Colon (tissue), 2 donors: Measurements from ENCODE around the gene PZP.
"Not testable (repeated sequence)": the region's sequence is repeated elsewhere in the genome, so short reads cannot be mapped to it uniquely, and the experiment has no call there.

Source experiments
- FAIRE-seq: peaks from 2 replicates; lab custom pipeline; 2012; peaks lifted over from hg19 to GRCh38; lab: Jason Lieb, UNC
- donor health status: control.
- donor health status: control.

The PZP gene

DNA sequence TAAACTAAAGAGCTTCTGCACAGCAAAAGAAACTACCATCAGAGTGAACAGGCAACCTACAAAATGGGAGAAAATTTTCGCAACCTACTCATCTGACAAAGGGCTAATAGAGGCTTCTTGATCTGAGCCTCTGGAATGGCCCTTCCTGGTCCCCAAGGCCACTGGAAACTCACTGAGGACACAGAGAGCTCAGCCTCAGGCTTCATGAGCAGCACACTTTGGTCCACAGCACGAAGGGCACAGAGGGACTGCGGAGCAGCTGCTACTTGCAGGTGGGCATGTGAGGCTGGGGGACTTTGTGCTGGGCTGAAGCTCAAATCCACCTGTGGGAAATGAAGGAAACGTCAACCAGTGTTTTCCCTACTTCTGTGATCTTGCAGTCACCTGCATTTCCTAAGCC is 27.4 kb downstream of the PZP start:
- no peak for FAIRE-seq

DNA sequence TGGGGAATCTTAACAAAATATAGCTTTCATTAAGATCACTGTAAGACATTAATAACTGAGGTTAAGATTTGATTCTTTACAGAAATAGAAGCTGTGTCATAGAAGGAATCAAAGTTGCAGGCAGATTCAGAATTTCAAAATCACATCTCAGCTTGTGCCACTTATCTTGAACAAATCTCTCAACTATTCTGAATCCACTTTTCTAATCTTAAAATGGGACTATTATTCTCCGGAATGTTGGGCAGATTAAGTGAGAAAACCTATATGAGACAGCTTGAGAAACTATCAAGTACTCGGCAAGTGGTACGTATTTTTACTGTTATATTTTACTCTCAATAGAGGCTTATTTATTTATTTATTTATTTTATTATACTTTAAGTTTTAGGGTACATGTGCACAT is 28.4 kb downstream of the PZP start:
- no peak for FAIRE-seq

DNA sequence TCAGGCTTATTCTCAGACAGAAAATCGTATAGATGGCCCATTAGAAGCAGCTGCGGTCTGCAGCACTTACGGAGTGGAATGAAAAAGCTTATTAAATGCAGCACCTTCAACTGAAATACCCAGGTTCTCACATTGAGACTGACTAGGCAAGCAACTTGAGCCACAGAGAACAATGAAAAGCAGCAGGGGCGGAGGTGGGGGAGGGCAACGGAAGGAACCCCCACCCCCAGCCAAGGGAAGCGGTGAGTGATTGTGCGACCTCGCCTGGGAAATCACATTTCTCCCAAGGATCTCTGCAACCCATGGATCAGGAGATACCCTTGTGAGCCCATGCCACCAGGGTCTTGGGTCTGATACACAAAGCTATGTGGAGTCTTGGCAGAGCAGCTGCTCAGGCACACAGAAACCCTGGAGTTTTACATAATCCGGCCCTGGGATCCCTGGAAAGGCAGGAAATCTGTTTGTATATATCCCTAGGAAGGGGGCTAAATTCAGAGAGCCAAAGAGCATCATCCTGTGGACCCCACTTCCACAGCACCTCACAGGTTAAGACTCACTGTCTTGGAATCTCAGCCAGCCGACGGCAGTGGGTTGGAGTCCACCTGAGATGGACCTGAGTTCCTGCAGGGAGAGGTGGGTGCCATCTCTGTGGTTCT is 38.1 kb downstream of the PZP start:
- no peak for FAIRE-seq

DNA sequence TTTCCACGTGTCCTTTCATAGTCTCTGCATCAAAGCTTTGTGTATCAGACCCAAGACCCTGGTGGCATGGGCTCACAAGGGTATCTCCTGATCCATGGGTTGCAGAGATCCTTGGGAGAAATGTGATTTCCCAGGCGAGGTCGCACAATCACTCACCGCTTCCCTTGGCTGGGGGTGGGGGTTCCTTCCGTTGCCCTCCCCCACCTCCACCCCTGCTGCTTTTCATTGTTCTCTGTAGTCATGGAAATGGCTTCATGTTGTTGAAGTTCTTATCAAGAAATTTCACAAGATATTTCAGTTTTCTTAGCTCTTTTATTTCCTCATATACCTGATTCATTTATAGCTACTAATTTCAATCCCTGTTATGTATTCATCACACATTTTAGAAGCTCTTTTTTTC is 40.9 kb downstream of the PZP start:
- FAIRE-seq, result not testable (repeated sequence)

DNA sequence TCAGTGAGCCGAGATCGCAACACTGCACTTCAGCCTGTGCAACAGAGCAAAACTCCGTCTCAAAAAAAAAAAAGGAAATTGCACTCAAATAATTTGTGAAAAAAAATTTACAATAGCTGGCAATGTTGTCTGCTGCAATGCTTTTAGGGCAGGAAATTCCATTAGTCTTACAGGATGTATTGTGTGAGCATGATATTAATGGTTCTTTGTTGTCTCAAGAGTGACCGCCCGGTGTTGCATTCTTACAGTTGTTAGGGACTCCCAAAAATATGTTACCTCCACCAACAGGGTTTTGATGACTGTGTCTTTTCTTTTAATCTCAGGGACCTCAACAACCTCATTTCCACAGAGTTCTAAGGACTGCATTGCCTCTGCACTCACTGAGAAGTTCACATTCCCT is 44.8 kb downstream of the PZP start:
- FAIRE-seq, result no peak

DNA sequence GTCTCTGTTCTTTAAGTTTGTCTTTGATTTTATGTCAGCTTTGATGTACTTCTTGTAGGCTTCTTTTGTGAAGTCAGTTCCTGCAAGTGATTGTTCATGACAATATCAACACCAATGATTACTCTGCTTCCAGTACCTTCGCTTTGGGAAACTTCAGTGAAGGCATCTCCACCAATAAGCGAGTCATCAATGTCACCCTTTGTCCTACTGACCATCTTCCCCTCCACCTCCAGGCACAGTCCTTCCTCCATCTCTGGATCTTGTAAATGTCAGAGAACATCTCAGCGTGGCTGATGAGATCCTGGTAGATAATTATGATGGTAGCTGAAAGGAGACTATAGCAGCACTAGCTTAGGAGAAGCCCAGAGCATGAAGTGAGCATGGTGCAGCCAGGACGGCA is 52.1 kb downstream of the PZP start:
- FAIRE-seq, result no peak

DNA sequence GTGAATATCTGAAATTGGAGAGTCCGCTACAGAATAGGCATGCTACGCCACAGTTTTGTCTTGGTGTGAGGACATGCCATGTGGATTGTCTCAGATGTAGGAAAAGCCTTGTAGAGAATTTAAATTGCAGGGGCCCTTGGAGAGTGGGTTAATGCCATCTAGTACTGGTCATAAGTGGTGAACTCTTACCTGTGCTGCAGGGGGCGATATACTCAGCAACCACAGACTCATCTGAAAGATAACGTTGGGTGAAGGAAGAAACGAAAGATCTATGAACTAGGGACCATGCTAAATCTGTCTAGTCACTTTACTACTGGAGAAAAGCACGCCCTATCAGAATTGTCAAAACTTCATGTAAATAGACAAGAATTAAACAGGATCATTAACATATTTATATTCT is 58.8 kb downstream of the PZP start:
- no peak for FAIRE-seq

- no peak for FAIRE-seq
Observed at GRCh38 chr12:9148926-9149325, 59.3 kb downstream of the PZP start.

GRCh38 chr12:9147461-9147860 is 60.7 kb downstream of the PZP start:
- FAIRE-seq, result no peak

DNA sequence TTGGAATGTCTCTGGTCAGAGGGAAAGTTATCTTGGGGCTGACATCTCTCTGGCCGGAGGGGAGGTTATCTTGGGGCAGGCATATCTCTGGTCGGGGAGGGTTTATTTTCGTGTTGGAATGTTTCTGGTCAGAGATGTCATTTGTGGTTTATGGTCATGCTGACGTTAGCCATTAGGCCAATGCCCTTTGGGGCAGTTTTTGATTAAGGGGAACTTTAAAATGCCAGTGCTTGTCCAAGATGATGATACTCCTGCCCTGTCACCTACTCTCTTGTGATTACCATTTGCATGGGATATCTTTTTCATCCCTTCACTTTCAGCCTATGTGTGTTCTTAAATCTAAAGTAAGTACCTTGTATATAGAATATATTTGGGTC is 63.5 kb downstream of the PZP start:
- FAIRE-seq, result no peak

DNA sequence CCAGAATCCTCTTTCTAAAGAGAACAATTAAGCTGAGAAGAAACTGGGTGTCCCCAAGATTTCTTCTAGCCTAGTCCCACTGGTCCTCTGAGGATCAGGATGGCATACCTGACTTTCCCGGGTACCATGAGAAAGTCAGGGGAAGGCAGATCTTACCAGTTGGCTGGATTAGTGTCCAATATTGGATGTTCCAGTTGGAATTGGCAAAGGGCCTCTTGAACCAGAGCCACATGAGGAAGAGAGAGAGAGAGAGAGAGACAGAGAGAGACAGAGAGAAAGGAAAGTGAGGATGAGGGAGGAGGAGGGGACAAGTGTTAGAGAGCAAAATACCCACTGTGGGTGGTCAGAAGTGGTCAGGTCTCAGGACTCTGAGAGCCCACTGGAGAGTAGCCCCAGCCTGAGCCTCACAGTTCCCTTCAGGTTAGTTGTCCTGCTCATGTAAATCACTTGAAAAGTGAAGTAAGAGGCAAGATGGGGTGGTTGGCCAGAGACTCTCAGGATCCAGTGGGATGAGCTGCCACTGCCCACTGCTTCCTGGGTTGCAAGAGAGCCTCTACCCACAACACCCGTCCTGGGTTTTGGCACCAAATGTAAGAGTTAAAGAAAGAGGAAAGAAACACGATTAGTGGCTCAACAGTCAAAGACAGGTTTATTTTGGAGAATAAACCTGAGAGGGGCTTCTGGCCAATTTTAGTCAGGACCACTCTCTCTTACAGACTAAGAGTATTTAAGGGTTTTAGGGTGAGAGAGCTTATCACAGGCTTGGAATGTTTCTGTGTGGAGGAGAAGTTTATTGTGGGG is 64.1 kb downstream of the PZP start:
- FAIRE-seq, result no peak

DNA sequence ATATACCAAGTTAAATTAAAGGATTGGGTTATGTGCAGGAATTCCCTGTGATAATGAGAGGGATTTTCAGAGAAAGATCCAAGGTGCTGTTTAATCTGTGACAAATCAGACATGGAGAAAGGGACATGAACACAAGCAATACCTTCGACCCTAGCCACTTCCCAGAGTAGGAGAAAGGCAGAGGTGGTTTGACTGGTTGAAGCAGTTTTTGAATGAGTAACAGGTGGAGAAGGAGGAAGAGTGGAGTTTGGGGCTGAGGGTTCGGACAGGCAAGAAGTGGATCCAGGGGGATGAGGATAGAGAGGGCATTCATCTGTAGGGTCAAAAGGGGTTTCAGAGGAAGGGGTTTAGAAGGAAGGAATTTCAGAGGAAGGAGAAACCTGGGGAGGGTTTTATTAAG is 65.1 kb downstream of the PZP start:
- FAIRE-seq, result no peak

DNA sequence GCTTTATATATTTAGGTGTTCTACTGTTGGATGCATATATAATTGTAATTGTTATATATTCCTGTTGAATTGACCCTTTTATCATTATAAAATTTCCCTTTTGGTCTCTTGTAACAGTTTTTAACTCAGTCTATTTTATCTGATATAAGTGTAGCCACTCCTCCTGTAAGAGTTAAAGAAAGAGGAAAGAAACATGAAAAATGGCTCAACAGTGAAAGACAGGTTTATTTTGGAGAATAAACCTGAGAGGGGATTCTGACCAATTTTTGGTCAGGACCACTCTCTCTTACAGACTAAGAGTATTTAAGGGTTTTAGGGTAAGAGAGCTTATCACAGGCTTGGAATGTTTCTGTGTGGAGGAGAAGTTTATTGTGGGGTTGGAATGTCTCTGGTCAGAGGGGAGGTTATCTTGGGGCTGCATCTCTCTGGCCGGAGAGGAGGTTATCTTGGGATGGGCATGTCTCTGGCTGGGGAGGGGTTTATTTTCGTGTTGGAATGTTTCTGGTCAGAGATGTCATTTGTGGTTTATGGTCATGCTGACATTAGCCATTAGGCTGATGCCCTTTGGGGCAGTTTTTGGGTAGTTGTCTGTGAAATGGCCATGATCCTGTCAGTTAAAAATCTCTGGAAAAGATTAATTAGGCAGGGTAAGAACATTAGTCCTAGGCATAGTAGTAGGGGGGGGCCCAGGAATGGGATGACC is 68.5 kb downstream of the PZP start:
- FAIRE-seq, result not testable (repeated sequence)

- FAIRE-seq, result no peak
Observed at GRCh38 chr12:9135903-9136310, 72.3 kb downstream of the PZP start.

DNA sequence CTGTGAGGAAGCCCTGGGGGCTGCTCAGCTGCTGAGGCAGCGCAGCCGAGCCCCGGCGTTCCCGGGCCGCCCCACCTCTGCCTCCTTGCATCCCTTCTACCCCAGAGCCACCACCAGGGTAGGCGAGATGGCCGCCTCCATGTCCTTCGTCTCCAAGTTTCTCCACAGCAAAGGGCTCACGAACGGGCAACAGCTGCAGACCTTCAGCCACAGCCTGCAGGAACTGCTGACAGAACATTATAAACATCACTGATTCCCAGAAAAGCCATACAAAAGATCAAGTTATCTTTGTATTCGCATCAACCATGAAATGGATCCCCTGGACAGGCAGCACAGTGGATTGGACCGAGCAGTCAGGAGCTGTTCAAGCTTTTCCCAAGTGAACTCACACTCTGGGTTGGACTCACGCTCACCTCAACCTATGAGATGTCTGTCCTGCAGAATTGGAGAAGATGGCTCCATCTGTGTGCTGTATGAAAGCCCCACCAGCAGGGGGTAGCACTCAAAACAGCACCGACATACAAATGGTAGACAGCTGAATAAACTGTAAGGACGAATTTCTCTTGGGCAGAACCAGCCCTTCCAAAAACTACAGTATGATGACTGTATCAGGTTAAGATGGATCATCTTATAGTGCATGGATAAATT is 73.1 kb downstream of the PZP start:
- FAIRE-seq, result no peak

DNA sequence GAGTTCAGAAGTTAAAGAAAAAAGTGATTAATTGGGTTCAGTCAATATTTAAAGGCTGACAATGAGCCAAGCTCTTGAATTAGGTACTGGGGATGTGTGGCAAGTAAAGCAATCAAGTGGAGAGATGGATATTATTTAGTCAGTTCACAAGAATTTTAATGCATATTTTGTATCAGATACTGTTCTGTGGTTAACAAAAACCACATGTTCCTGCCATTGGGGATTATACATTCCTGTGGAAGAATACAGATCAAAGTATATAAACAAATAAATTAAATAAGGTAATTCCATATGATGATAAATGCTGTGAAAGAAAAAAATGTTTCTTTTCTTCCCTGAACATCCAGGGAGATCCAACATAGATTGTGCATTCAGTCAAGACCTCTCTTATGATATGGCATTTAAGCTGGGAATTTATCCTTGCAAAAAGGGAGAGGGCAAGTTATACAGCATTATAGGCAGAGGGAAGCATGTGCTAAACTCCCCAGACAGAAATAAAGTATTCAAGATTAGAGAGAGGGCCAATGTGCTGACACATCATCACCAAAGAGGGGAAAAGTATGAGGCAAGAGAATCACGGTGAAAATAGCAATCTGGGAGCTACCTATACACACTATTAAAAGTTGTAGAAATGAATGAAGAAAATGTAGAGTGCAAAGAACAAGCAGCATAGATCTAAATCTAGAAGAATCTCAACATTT is 74.8 kb downstream of the PZP start:
- FAIRE-seq, result no peak

- no peak for FAIRE-seq
Observed at GRCh38 chr12:9132008-9132535, 76.1 kb downstream of the PZP start.

DNA sequence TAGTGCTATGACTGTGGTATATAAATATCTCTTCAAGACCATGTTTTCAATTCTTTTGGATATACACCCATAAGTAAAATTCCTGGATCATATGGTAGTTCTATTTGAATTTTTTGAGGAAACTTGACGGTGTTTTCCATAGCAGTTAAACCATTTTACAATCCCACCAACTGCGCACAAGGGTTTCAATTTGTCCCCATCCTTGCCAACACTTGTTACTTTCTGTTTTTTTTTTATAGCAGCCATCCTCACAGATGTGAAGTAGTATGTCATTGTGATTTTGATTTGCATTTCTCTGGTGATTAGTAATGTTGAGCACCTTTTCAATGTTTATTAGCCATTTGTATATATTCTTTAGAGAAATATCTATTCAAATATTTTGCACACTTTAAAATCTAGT is 78.0 kb downstream of the PZP start:
- no peak for FAIRE-seq

DNA sequence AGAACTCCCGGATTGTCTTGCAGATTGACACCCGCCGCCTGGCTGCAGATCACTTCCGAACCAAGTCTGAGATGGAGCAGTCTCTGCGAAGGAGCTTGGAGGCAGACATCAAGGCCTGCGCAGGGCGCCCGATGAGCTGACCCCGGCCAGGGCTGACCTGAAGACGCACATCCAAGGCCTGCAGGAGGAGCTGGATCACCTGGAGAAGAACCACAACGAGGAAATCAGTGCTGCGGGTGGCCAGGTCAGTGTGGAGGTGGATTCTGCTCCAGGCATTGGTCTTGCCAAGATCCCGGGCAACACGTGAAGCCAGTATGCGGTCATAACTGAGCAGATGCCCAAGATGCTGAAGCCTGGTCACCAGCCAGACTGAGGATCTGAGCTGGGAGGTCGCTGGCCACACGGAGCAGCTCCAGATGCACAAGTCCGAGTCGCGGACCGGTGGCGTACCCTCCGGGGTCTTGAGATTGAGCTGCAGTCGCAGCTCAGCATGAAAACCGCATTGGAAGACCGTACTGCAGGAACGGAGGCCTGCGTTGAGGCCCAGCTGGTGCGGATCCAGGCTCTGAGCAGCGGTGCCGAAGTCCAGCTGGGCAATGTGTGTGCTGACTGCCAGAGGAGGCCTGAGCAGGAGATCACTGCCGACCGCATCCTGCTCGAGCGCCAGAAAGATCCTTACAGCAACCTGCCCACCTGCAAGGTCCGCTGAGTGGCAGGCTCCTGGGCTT is 80.1 kb downstream of the PZP start:
- FAIRE-seq, result no peak

DNA sequence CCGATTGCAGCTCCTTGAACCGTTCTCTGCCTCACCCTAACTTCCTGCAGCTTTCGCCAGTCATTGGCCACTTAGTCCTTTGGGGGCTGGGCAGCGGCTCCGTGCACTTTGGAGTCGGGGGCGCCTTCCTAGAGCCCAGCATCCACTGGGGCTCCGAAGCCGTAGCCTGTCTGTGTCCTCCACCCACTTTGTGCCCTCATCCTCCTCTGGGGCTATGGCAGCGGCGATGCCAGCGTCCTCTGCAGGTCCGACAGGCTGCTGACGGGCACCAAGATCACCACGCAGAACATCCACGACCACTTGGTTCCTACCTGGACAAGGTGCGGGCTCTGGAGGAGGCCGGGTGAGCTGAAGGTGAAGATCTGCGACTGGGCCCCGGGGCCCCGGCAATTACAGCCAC is 80.7 kb downstream of the PZP start:
- FAIRE-seq, result no peak

GRCh38 chr12:9124383-9125031 is 83.7 kb downstream of the PZP start:
- FAIRE-seq, result no peak
